AG04449 (cell line): ENCODE data around the gene MEOX1.

Source experiments
- CTCF ChIA-PET: fragments of 350-600 bp; formaldehyde crosslinking; extraction: SDS; loops from one replicate; lab custom pipeline; 2021; ENCODE audit warnings: antibody characterized with exemption; lab: Yijun Ruan, JAX
- POLR2A ChIA-PET: fragments of 400-600, 350-600 bp; formaldehyde crosslinking; extraction: SDS; loops from one replicate; lab custom pipeline; 2020; ENCODE audit warnings: antibody characterized with exemption, inconsistent platforms; lab: Yijun Ruan, JAX
- DNase-seq: peaks from one replicate; pipeline ENCODE4 v3.0.0-alpha.2; 2010; ENCODE audit warnings: low read depth, low spot score
- H3K4me3 ChIP-seq: 2 replicates; pipeline ENCODE4 v1.5.1; 2011; ENCODE audit warnings: low read depth, mild to moderate bottlenecking, control low read depth, low read length
- TF ChIP-seq, protein P1 (sequence below): IDR thresholded peaks from one replicate; pipeline ENCODE4 v1.5.1; 2011; ENCODE audit warnings: mild to moderate bottlenecking, moderate library complexity, low read length, control low read depth, inconsistent platforms; ENCODE audit not compliant: insufficient read depth; ENCODE audit errors: missing control alignments

Gene MEOX1

DNA sequence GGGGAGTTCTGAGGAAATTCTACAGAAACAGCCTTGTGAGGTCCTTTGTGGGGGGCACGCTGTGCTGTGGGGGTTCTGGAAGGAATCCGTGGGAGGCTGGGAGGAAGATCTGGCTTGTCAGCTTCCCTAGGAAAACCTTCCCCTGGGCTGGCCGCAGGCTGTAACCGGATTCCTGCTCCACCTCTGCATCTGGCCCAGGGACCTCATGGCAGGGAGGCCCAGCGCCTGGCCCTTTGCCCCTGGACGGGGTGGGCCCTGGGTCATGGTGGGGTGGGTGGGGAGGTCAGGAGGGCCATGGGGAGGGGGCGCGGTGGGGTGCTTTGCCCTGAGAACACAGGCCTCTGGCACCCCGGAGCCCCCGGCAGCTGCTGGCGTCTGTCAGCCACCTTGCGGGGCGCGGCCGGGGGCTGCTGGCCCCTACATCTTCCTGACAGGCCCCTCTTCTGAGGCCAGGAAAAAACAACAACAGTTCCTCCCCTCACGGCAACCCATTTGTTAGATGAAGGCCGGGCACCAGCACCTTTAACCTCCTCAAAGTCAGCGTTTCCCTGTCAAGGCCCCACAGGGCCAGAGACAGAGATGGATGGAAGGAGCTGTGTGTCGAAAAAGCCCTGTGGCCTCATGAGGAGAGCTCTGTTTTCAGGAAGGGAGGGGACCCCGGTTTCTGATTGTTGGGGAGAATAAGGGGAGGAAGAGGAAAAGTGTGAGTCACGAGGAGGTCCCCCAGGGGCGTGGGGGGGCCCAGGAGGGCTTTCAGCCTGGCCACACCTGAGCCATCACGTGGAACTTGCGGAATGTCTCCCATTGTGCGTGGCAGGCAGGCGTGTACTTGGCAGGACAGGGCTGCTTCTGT, 3.6 kb upstream of the MEOX1 start:
- ChIA-PET POLR2A (no interaction called here), CTCF (interaction anchor here (1.0 to 9.3 kb wide), 5 partner anchors 7 to 100 kb away, joined by 3 to 69 read pairs (median 4); no protein-coding TSS in a partner anchor)
- H3K4me3 ChIP-seq: no peak overlapping the region
- TF ChIP-seq, protein P1, sequence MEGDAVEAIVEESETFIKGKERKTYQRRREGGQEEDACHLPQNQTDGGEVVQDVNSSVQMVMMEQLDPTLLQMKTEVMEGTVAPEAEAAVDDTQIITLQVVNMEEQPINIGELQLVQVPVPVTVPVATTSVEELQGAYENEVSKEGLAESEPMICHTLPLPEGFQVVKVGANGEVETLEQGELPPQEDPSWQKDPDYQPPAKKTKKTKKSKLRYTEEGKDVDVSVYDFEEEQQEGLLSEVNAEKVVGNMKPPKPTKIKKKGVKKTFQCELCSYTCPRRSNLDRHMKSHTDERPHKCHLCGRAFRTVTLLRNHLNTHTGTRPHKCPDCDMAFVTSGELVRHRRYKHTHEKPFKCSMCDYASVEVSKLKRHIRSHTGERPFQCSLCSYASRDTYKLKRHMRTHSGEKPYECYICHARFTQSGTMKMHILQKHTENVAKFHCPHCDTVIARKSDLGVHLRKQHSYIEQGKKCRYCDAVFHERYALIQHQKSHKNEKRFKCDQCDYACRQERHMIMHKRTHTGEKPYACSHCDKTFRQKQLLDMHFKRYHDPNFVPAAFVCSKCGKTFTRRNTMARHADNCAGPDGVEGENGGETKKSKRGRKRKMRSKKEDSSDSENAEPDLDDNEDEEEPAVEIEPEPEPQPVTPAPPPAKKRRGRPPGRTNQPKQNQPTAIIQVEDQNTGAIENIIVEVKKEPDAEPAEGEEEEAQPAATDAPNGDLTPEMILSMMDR: no peak
- DNase-seq: no peak

DNA sequence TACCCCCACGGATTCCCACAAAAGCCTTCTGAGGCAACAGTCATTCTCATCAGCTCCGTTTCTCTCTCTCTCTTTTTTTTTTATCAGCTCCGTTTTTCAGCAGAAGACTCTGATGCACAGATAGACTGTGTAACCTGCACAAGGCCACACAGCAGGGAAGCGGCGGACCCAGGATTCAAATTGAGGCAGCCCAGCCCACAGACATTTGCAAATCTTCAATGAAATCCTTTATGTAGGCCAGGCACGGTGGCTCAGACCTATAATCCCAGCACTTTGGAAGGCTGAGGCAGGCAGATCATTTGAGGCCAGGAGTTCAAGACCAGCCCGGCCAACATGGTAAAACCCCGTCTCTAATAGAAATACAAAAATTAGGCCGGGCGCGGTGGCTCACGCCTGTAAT, 2.4 kb upstream of the MEOX1 start:
- no peak for DNase-seq
- ChIA-PET CTCF (interaction anchor here (9.3 kb wide), 1 partner anchor 9 kb away, joined by 69 read pairs; no protein-coding TSS in a partner anchor), POLR2A (no interaction called here)
- H3K4me3 ChIP-seq: no peak overlapping the region
- TF ChIP-seq, protein P1: no peak

GRCh38 chr17:43663383-43663782, 1.7 kb upstream of the MEOX1 start:
- POLR2A ChIA-PET: no interaction called here
- CTCF ChIA-PET: interaction anchor here (1.2 to 9.3 kb wide), 2 partner anchors 9 to 12 kb away, joined by 3 to 69 read pairs; no protein-coding TSS in a partner anchor

GRCh38 chr17:43662413-43663141, 855 bp upstream of the MEOX1 start:
- ChIA-PET CTCF (interaction anchor here (1.2 to 9.3 kb wide), 2 partner anchors 10 to 13 kb away, joined by 3 to 69 read pairs; no protein-coding TSS in a partner anchor), POLR2A (no interaction called here)
- DNase-seq: no peak
- TF ChIP-seq, protein P1: no peak
- no peak overlapping the region for H3K4me3 ChIP-seq

More at GRCh38 chr17:43663383-43663782, 1.7 kb upstream of the MEOX1 start:
- TF ChIP-seq, protein P1: no peak
- H3K4me3 ChIP-seq: no peak overlapping the region
- DNase-seq: no peak

GRCh38 chr17:43660816-43661493, 767 bp downstream of the MEOX1 start:
- H3K4me3 ChIP-seq: no peak overlapping the region
- ChIA-PET POLR2A (no interaction called here), CTCF (interaction anchor here (1.4 to 9.3 kb wide), 2 partner anchors 12 to 105 kb away, joined by 3 to 69 read pairs; no protein-coding TSS in a partner anchor)
- TF ChIP-seq, protein P1: no peak
- DNase-seq: no peak
